K562 (cell line): ENCODE data around the gene FOXL3. TPM values are rescaled to one million over a fixed set of nuclear protein-coding genes. Genes with fewer than 3 reads are reported as not detected.

Experiments
- ATAC-seq: fragments of 200-7000 bp; cut with Tn5 transposase; 3 replicates; pipeline ENCODE4 v1.9.1; 2020; ENCODE audit warnings: moderate library complexity
- BruUV-seq: library from RNA; stranded (reverse); fragments of 400-500 nt; replicated peaks from 2 replicates; lab custom pipeline; 2021; lab: Mats Ljungman, UMichigan
- CTCF ChIA-PET: fragments of 300-600 bp; formaldehyde crosslinking; extraction: SDS; loops from one replicate; lab custom pipeline; 2021; ENCODE audit warnings: low intra/inter-chr PET ratio; lab: Yijun Ruan, JAX
- POLR2A ChIA-PET: fragments of 300-600, 350-650 bp; sonication (Branson Sonifier 250); formaldehyde crosslinking; extraction: SDS; loops from one replicate; lab custom pipeline; 2021; ENCODE audit warnings: antibody characterized with exemption, inconsistent platforms; lab: Yijun Ruan, JAX
- DNase-seq, 4 experiments: peaks; one replicate each; pipeline versions ENCODE4 v3.0.0 to v3.0.0-alpha.2; 2011 to 2018; ENCODE audit warnings: low spot score in 3 of 4, mixed read lengths in 3 of 4; ENCODE audit errors: extremely low read depth in 1 of 4
- FAIRE-seq: peaks from 2 replicates; lab custom pipeline; 2011; peaks lifted over from hg19 to GRCh38; lab: Jason Lieb, UNC
- H2AFZ ChIP-seq: 2 replicates; pipeline ENCODE4 v1.6.0; 2011; ENCODE audit warnings: low read depth, low read length, control low read depth, inconsistent platforms
- H3K27ac ChIP-seq: fragments of 200-600 bp; 3 replicates; pipeline ENCODE4 v1.8.0; 2011; ENCODE audit warnings: low read depth, mild to moderate bottlenecking, control low read depth, inconsistent platforms, low read length, moderate library complexity, mixed read lengths; ENCODE audit errors: extremely low read depth
- H3K27me3 ChIP-seq, 2 experiments: fragments of 300-600 bp in 1 of 2; 2 replicates in 1 of 2; 3 replicates in 1 of 2; pipeline versions ENCODE4 v1.6.0 to v1.8.0; 2011; ENCODE audit warnings: inconsistent platforms in 2 of 2, low read length in 2 of 2, mild to moderate bottlenecking in 1 of 2, mixed read lengths in 1 of 2, moderate library complexity in 1 of 2; ENCODE audit not compliant: control insufficient read depth in 2 of 2, insufficient read depth in 2 of 2
- H3K36me3 ChIP-seq: fragments of 300-600 bp; 3 replicates; pipeline ENCODE4 v1.8.0; 2011; ENCODE audit warnings: mild to moderate bottlenecking, low read length, inconsistent platforms; ENCODE audit not compliant: control insufficient read depth, insufficient read depth
- H3K4me1 ChIP-seq, 2 experiments: fragments of 200-600 bp in 1 of 2; replicated peaks in 1 of 2; 2 replicates in 1 of 2; 3 replicates in 1 of 2; pipeline versions ENCODE4 v1.5.1 to v1.8.0; 2011; ENCODE audit warnings: inconsistent platforms in 2 of 2, low read length in 2 of 2, mild to moderate bottlenecking in 1 of 2, mixed read lengths in 1 of 2, moderate library complexity in 1 of 2; ENCODE audit not compliant: control insufficient read depth in 2 of 2, insufficient read depth in 2 of 2
- H3K4me2 ChIP-seq: 2 replicates; pipeline ENCODE4 v1.6.1; 2011; ENCODE audit warnings: low read length, control low read depth, inconsistent platforms, mixed read lengths; ENCODE audit not compliant: insufficient read depth
- H3K4me3 ChIP-seq: fragments of 200-600 bp; sonication (generic), shearing (Covaris generic); 2 replicates; pipeline ENCODE4 v1.5.1; 2016; ENCODE audit warnings: control low read depth, inconsistent platforms
- H3K79me2 ChIP-seq: fragments of 200-600 bp; 3 replicates; pipeline ENCODE4 v1.8.0; 2011; ENCODE audit warnings: low read length, inconsistent platforms; ENCODE audit not compliant: control insufficient read depth, insufficient read depth
- H3K9ac ChIP-seq, 2 experiments: 2 replicates each; pipeline versions ENCODE4 v1.6.0 to v1.6.1; 2011; ENCODE audit warnings: low read depth in 2 of 2, low read length in 2 of 2, control low read depth in 1 of 2, inconsistent platforms in 1 of 2, mild to moderate bottlenecking in 1 of 2, mixed read lengths in 1 of 2; ENCODE audit not compliant: insufficient read depth in 1 of 2
- H3K9me1 ChIP-seq: one replicate; pipeline ENCODE4 v1.6.0; 2011; ENCODE audit warnings: inconsistent platforms, mild to moderate bottlenecking, low read length, moderate library complexity; ENCODE audit not compliant: control insufficient read depth, insufficient read depth
- H3K9me3 ChIP-seq: replicated peaks from 2 replicates; pipeline ENCODE4 v1.5.1; 2011; ENCODE audit warnings: low read depth, low read length, inconsistent platforms; ENCODE audit not compliant: control insufficient read depth, insufficient read depth
- H4K20me1 ChIP-seq: replicated peaks from 2 replicates; pipeline ENCODE4 v1.6.1; 2011; ENCODE audit warnings: low read length, inconsistent platforms, mixed read lengths; ENCODE audit not compliant: control insufficient read depth, insufficient read depth
- NRF1 ChIP-seq, 2 experiments: fragments of 450-650 bp; IDR thresholded peaks in 1 of 2; conservative IDR thresholded peaks in 1 of 2; 2 replicates each; pipeline ENCODE4 v1.6.1; 2014; ENCODE audit warnings: mild to moderate bottlenecking in 2 of 2
- ZBTB43 ChIP-seq: sonication (generic); formaldehyde crosslinking; IDR thresholded peaks from 2 replicates; pipeline ENCODE4 v1.8.0; 2023; ENCODE audit warnings: mild to moderate bottlenecking, missing genetic modification reagents
- ZKSCAN1 ChIP-seq: fragments of 150-350 bp; IDR thresholded peaks from 2 replicates; pipeline ENCODE4 v1.6.1; 2016; ENCODE audit warnings: low read depth, low read length
- ZNF124 ChIP-seq: sonication (generic); formaldehyde crosslinking; IDR thresholded peaks from 2 replicates; pipeline ENCODE4 v1.8.1; 2022; ENCODE audit warnings: missing genetic modification reagents
- ZNF76 ChIP-seq: fragments of 250-450 bp; sonication (Bioruptor Pico); IDR thresholded peaks from 2 replicates; pipeline ENCODE4 v1.4.0; 2020; ENCODE audit warnings: mild to moderate bottlenecking, moderate library complexity, borderline replicate concordance
- WGBS: fragments of 100-300 bp; shearing (Covaris generic); methylation state at CpG from one replicate; pipeline ENCODE4 v1.1.6; 2016; ENCODE audit warnings: low coverage, mixed read lengths; ENCODE audit not compliant: insufficient coverage; ENCODE audit errors: missing lambda C conversion rate; 5-methylcytosine and 5-hydroxymethylcytosine counted together
- in situ Hi-C: fragments of 300-500 bp; cut with MboI; formaldehyde crosslinking; loops from 4 replicates; pipeline ENCODE4 v1.15.0; 2018; ENCODE audit warnings: inconsistent platforms, mixed read lengths
- intact Hi-C: fragments of 100-400 bp; cut with micrococcal nuclease; formaldehyde crosslinking; loops from 2 replicates; pipeline ENCODE4 v1.14.2; 2022
- polyA plus RNA-seq, 8 experiments: library from polyadenylated mRNA; depleted of rRNA in 4 of 8; stranded (reverse) in 5 of 8; unstranded in 3 of 8; fragments of >200 nt; fragmentation: Nextera tagmentation in 2 of 8; fragmentation: Illumina TruSeq in 1 of 8; extraction: Ambion mirVana in 2 of 8; extraction: Trizol in 1 of 8; gene quantifications; 2 replicates each; pipeline versions ENCODE4 v1.2.1 to v1.2.3, GENCODE V29; 2011 to 2014; ENCODE audit warnings: inconsistent platforms in 1 of 8, missing spikeins in 1 of 8
- total RNA-seq, 7 experiments: library from RNA; depleted of rRNA in 6 of 7; stranded (reverse); fragments of >200 nt in 6 of 7; fragmentation: Illumina TruSeq in 2 of 7; extraction: Trizol in 2 of 7; gene quantifications; 2 replicates each; pipeline versions ENCODE4 v1.2.1 to v1.2.3, GENCODE V29; 2011 to 2021; ENCODE audit warnings: low replicate concordance in 1 of 7

The FOXL3 gene
- total and polyA plus RNA-seq, 9 of the 15 experiments (the other 6 are each of a cell fraction or from before 2014, with no cell fraction given): not detected

DNA sequence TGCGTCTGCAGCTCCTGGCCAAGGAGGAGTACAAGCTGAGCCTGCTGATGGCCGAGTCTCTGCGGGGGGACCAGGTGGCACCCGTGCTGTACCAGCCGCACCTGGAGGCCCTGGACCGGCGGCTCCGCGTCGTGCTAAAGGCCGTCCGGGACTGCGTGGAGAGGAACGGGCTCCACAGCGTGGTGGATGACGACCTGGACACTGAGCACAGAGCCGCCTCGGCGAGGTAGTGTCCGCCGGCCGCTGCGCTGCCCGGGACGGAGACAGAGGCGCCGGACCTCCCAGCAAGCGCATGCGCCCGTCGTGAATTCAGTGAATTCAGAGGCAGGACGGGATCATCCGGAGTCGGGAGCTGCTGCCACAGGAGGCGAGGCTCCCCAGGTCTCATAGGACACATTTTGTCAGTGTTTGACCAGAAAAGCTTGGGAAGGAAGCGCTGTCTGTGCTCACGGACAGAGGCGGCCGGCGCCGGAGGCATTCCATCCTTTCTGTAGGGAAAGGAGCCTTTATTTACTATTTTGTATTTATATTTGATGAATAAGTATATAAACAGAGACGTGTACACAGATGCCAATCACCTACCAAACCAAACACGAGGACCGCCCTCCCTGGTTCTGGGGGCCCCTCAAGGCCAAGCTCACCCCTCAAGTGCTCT is 30.1 kb upstream of the FOXL3 start:
- Histone ChIP-seq H2AFZ (no peak overlapping the region), H3K4me2 (no peak overlapping the region), H3K9me1 (no peaks in the 10 kb centered on the region), H3K79me2 (no peaks in the 10 kb centered on the region), H3K9ac (no peak overlapping the region), H4K20me1 (peaks cover 9% of the 10 kb centered on the region; the same call in 1 of the 2 replicates), H3K27me3 (peaks cover 22 to 54% of the 10 kb centered on the region in 2 experiments), H3K36me3 (no peaks in the 10 kb centered on the region), H3K9me3 (peaks cover 12% of the 10 kb centered on the region), H3K27ac (no peak overlapping the region), H3K4me1 (peaks cover 0 to 18% of the 10 kb centered on the region in 2 experiments; a peak in 1 of 5 replicates), H3K4me3 (no peak overlapping the region)
- intact Hi-C loops: no loop called here
- BruUV-seq: no TSS peak
- no peak for ATAC-seq
- POLR2A ChIA-PET: interaction anchor here (0.6 kb wide), 1 partner anchor 23 kb away, joined by 3 read pairs; no protein-coding TSS in a partner anchor
- no peak for TF ChIP-seq ZNF76 (CRISPR knock-in tag)
- no peak for TF ChIP-seq ZBTB43
- TF ChIP-seq ZNF124 (CRISPR knock-in tag): no peak
- TF ChIP-seq ZKSCAN1: no peak
- TF ChIP-seq NRF1 (conservative IDR thresholded peaks at IDR 0.05 in 1 of 2, IDR thresholded peaks at IDR 0.05 in 1 of 2): peak; percentile 55 to 62
- no peak for FAIRE-seq
- no peak for DNase-seq
- 19% methylated on average over 40 of the region's 44 CpGs for WGBS
- in situ Hi-C loops: no loop called here
- CTCF ChIA-PET: interaction anchor here (0.6 to 0.7 kb wide), 2 partner anchors 13 to 38 kb away, joined by 3 to 4 read pairs; no protein-coding TSS in a partner anchor
